Endothelial cell of umbilical vein (primary cell): ENCODE data around the gene DRC7. TPM values are rescaled to one million over a fixed set of nuclear protein-coding genes. Genes with fewer than 3 reads are reported as not detected.

Experiments
- BruUV-seq: library from RNA; stranded (reverse); fragments of 400-500 nt; replicated peaks from 2 replicates; lab custom pipeline; 2021; lab: Mats Ljungman, UMichigan
- CTCF ChIA-PET: fragments of 300-600, 350-600 bp; sonication (Branson Sonifier 250); formaldehyde crosslinking; loops from one replicate; lab custom pipeline; 2021; ENCODE audit warnings: antibody characterized with exemption, inconsistent platforms; lab: Charles Lee
- POLR2A ChIA-PET: fragments of 300-600, 350-600 bp; sonication (Branson Sonifier 250); formaldehyde crosslinking; loops from one replicate; lab custom pipeline; 2021; ENCODE audit warnings: antibody characterized with exemption, inconsistent platforms; lab: Charles Lee
- DNase-seq: peaks from one replicate; pipeline ENCODE4 v3.0.0-alpha.2; 2011; ENCODE audit warnings: low read depth, low spot score
- FAIRE-seq: peaks from 2 replicates; lab custom pipeline; 2011; peaks lifted over from hg19 to GRCh38; lab: Jason Lieb, UNC
- H2AFZ ChIP-seq: 2 replicates; pipeline ENCODE4 v1.6.0; 2012; ENCODE audit warnings: low read depth, low read length, control low read depth, inconsistent platforms
- H3K27ac ChIP-seq: 2 replicates; pipeline ENCODE4 v1.5.1; 2011; ENCODE audit warnings: low read depth, mild to moderate bottlenecking, control low read depth, low read length, moderate library complexity; ENCODE audit not compliant: insufficient read depth
- H3K27me3 ChIP-seq, 2 experiments: 2 replicates each; pipeline versions ENCODE4 v1.6.0 to v1.6.1; 2011; ENCODE audit warnings: low read length in 2 of 2, mixed read lengths in 1 of 2; ENCODE audit not compliant: control insufficient read depth in 2 of 2, insufficient read depth in 2 of 2
- H3K36me3 ChIP-seq, 2 experiments: 2 replicates in 1 of 2; 3 replicates in 1 of 2; pipeline ENCODE4 v1.5.1; 2011; ENCODE audit warnings: low read length in 2 of 2, mild to moderate bottlenecking in 1 of 2, moderate library complexity in 1 of 2; ENCODE audit not compliant: control insufficient read depth in 2 of 2, insufficient read depth in 2 of 2; ENCODE audit errors: extremely low read depth in 1 of 2
- H3K4me1 ChIP-seq: 3 replicates; pipeline ENCODE4 v1.5.1; 2011; ENCODE audit warnings: mild to moderate bottlenecking, low read length; ENCODE audit not compliant: control insufficient read depth, insufficient read depth; ENCODE audit errors: extremely low read depth
- H3K4me2 ChIP-seq: 2 replicates; pipeline ENCODE4 v1.6.1; 2011; ENCODE audit warnings: low read length, control low read depth, mixed read lengths; ENCODE audit not compliant: insufficient read depth
- H3K4me3 ChIP-seq, 3 experiments: fragments of 200-600 bp in 1 of 3; sonication (generic), shearing (Covaris generic) in 1 of 3; replicated peaks in 1 of 3; 2 replicates each; pipeline ENCODE4 v1.5.1; 2011 to 2016; ENCODE audit warnings: control low read depth in 3 of 3, low read length in 3 of 3, mild to moderate bottlenecking in 2 of 3, inconsistent platforms in 1 of 3, low read depth in 1 of 3, moderate library complexity in 1 of 3; ENCODE audit not compliant: insufficient read depth in 1 of 3
- H3K79me2 ChIP-seq: 2 replicates; pipeline ENCODE4 v1.6.0; 2012; ENCODE audit warnings: low read length, inconsistent platforms; ENCODE audit not compliant: control insufficient read depth, insufficient read depth
- H3K9ac ChIP-seq: replicated peaks from 2 replicates; pipeline ENCODE3; 2011; ENCODE audit warnings: low read length, control low read depth; ENCODE audit not compliant: insufficient read depth; ENCODE audit errors: extremely low read depth
- H3K9me1 ChIP-seq: replicated peaks from 3 replicates; pipeline ENCODE4 v1.6.0; 2011; ENCODE audit warnings: mild to moderate bottlenecking, low read length; ENCODE audit not compliant: control insufficient read depth, insufficient read depth; ENCODE audit errors: extremely low read depth
- H3K9me3 ChIP-seq: replicated peaks from 2 replicates; pipeline ENCODE4 v1.5.1; 2012; ENCODE audit warnings: low read length, inconsistent platforms; ENCODE audit not compliant: control insufficient read depth, insufficient read depth
- H4K20me1 ChIP-seq: replicated peaks from 2 replicates; pipeline ENCODE3; 2011; ENCODE audit warnings: mild to moderate bottlenecking, low read length; ENCODE audit not compliant: control insufficient read depth, insufficient read depth; ENCODE audit errors: extremely low read depth
- CTCF ChIP-seq, 2 donors: IDR thresholded peaks; 1 replicate in 1 of 2; 2 replicates in 1 of 2; pipeline ENCODE4 v1.5.1; 2011; ENCODE audit warnings: low read length in 2 of 2, mild to moderate bottlenecking in 2 of 2, moderate library complexity in 2 of 2, control low read depth in 1 of 2, inconsistent platforms in 1 of 2, low read depth in 1 of 2; ENCODE audit not compliant: insufficient read depth in 1 of 2; ENCODE audit errors: extremely low read depth in 1 of 2
- EZH2 ChIP-seq: IDR thresholded peaks from 2 replicates; pipeline ENCODE4 v1.6.1; 2012; ENCODE audit warnings: borderline replicate concordance, low read depth, mild to moderate bottlenecking, moderate library complexity, low read length, inconsistent platforms; ENCODE audit not compliant: severe bottlenecking
- FOS ChIP-seq: IDR thresholded peaks from 2 replicates; pipeline ENCODE4 v1.6.1; 2011; ENCODE audit warnings: mild to moderate bottlenecking, low read length, moderate library complexity, borderline replicate concordance; ENCODE audit not compliant: insufficient read depth
- GATA2 ChIP-seq: IDR thresholded peaks from 2 replicates; pipeline ENCODE4 v1.7.0; 2011; ENCODE audit warnings: low read depth, mild to moderate bottlenecking, moderate library complexity, mixed read lengths, low read length; ENCODE audit not compliant: insufficient read length, insufficient read depth
- JUN ChIP-seq: IDR thresholded peaks from 2 replicates; pipeline ENCODE4 v1.6.1; 2011; ENCODE audit warnings: borderline replicate concordance, low read depth; ENCODE audit not compliant: insufficient read length, insufficient read depth
- MAX ChIP-seq: IDR thresholded peaks from 2 replicates; pipeline ENCODE4 v1.6.1; 2011; ENCODE audit not compliant: insufficient read depth, insufficient read length
- MYC ChIP-seq: IDR thresholded peaks from one replicate; pipeline ENCODE4 v1.6.1; 2011; ENCODE audit warnings: mild to moderate bottlenecking, low read depth, low read length
- POLR2A ChIP-seq: IDR thresholded peaks from 2 replicates; pipeline ENCODE4 v1.6.1; 2012; ENCODE audit warnings: low read depth, mild to moderate bottlenecking, control low read depth, low read length
- POLR2AphosphoS5 ChIP-seq: IDR thresholded peaks from 2 replicates; pipeline ENCODE4 v1.6.1; 2012; ENCODE audit warnings: low read depth, mild to moderate bottlenecking, control low read depth, low read length, moderate library complexity; ENCODE audit not compliant: insufficient read depth
- dilution Hi-C: fragments of 300-500 bp; cut with MboI; formaldehyde crosslinking; loops from one replicate; pipeline ENCODE4 v1.15.0; 2019; ENCODE audit warnings: low sequenced_read_pairs; ENCODE audit not compliant: extremely low pct_ligation_motif_present
- intact Hi-C: fragments of 100-400 bp; cut with micrococcal nuclease; formaldehyde crosslinking; loops from one replicate; pipeline ENCODE4 v1.10.0; 2022
- polyA plus RNA-seq, 4 experiments: library from polyadenylated mRNA; depleted of rRNA in 3 of 4; stranded (reverse) in 3 of 4; unstranded in 1 of 4; fragments of >200 nt; gene quantifications; 2 replicates each; pipeline versions ENCODE4 v1.2.1 to v1.2.3, GENCODE V29; 2011 to 2012; ENCODE audit warnings: missing spikeins in 1 of 4
- total RNA-seq: library from RNA; stranded (reverse); gene quantifications from 2 replicates; pipeline ENCODE4 v1.2.3, GENCODE V29; 2021

The DRC7 gene
- total and polyA plus RNA-seq, 2 donors (not counting 3 experiments of a cell fraction or from before 2014, with no cell fraction given) = 0.13 to 0.77 TPM

DNA sequence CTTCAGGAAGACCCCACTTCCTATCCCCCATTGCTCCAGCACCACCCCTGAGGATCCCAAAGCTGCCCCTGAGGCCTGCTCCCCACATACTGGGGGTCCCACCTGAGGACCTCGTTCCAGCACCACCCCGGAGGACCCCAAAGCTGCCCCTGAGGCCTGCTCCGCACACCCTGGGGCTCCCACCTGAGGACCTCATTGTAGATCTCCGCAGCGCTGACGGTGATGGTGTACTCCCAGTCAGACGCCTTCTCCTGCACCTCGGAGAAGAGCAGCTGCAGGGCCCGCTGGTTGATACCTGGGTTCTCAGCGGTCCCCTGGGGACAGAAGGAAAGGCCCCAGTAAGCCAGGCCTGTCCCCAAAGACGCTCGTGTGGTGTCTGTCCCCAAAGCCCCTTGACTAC is 67.4 kb downstream of the DRC7 start:
- TF ChIP-seq CTCF (IDR thresholded peaks at IDR 0.05; ENCODE audit: extremely low read depth in 1 of 2, insufficient read depth in 1 of 2, low read depth in 1 of 2, low read length in 2 of 2) = no peak
- no peak for TF ChIP-seq FOS
- TF ChIP-seq POLR2AphosphoS5 = no peak
- no peak for TF ChIP-seq POLR2A
- TF ChIP-seq GATA2 = no peak
- TF ChIP-seq MAX = no peak
- no peak for TF ChIP-seq JUN
- TF ChIP-seq EZH2 = no peak
- TF ChIP-seq MYC = no peak
- H3K9me1 ChIP-seq = no peaks in the 10 kb centered on the region
- H3K4me1 ChIP-seq = peaks cover 4% of the 10 kb centered on the region
- BruUV-seq = no TSS peak
- ChIA-PET CTCF (no interaction called here), POLR2A (no interaction called here)
- H3K27ac ChIP-seq = no peak overlapping the region
- H3K79me2 ChIP-seq = no peaks in the 10 kb centered on the region
- no peak for FAIRE-seq
- dilution Hi-C loops (no loop called here), intact Hi-C loops (no loop called here)
- no peaks in the 10 kb centered on the region for H3K27me3 ChIP-seq
- no peak for DNase-seq
- H2AFZ ChIP-seq = no peak overlapping the region
- H3K36me3 ChIP-seq = peaks cover 0 to 31% of the 10 kb centered on the region in 2 experiments
- no peaks in the 10 kb centered on the region for H4K20me1 ChIP-seq
- H3K9me3 ChIP-seq = no peaks in the 10 kb centered on the region
- H3K4me2 ChIP-seq = no peak overlapping the region
- H3K9ac ChIP-seq = no peak overlapping the region
- H3K4me3 ChIP-seq = no peak overlapping the region
